Gastroesophageal sphincter (tissue), 3 donors: ENCODE measurements around the gene AP2B1.

Experiments
- POLR2A ChIP-seq, 2 donors: fragments of 450-650 bp; IDR thresholded peaks; one replicate each; pipeline ENCODE4 v1.6.1; 2017; ENCODE audit warnings: antibody characterized with exemption in 2 of 2, mild to moderate bottlenecking in 2 of 2, moderate library complexity in 1 of 2
- POLR2AphosphoS5 ChIP-seq: sonication (generic); formaldehyde crosslinking; IDR thresholded peaks from one replicate; pipeline ENCODE4 v1.6.1; 2017; ENCODE audit warnings: antibody characterized with exemption
- TF ChIP-seq, protein P1 (sequence below), 4 experiments: fragments of 200-600 bp in 2 of 4; fragments of 450-650 bp in 2 of 4; sonication (generic) in 1 of 4; IDR thresholded peaks; one replicate each; pipeline ENCODE4 v1.5.1; 2017 to 2019; ENCODE audit warnings: antibody characterized with exemption in 4 of 4, mild to moderate bottlenecking in 2 of 4, moderate library complexity in 2 of 4

DNA sequence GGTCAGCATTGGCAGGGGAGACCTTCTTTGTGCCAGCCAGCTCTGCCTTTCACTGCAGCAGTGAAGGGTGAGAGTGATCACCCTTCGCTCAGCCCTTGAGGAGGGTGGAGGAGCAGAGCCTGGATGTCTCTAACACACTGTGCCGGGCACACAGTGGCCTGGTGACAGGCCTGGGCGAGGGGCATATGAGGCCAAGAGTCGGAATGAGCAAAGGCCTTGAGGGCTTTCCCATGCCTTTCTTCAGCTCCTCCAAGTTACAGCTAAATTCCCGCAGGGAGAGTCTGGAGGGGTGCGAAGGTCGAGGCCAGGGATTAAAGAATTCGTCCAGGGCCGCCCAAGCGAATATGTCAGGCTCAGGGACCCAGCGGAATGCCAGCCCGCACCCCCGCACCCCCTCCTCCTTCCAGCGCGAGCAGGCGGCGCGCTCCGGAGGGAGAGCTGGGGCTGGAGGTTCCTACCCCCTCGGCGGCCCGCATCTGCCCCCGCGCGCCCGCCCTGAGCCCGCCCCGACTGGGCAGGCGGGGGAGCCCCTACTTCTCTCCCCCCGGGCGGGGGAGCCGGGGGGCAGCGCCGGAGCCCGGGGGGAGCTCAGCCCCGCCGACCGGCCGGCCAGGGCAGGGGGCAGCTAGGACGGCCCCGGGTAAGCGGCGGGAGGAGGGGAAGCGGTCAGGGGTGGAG, 144.3 kb downstream of the AP2B1 start, which contains the start of gene RASL10B:
- no peak for TF ChIP-seq POLR2A (IDR thresholded peaks at IDR 0.05)
- TF ChIP-seq POLR2AphosphoS5 = no peak
- TF ChIP-seq, protein P1, sequence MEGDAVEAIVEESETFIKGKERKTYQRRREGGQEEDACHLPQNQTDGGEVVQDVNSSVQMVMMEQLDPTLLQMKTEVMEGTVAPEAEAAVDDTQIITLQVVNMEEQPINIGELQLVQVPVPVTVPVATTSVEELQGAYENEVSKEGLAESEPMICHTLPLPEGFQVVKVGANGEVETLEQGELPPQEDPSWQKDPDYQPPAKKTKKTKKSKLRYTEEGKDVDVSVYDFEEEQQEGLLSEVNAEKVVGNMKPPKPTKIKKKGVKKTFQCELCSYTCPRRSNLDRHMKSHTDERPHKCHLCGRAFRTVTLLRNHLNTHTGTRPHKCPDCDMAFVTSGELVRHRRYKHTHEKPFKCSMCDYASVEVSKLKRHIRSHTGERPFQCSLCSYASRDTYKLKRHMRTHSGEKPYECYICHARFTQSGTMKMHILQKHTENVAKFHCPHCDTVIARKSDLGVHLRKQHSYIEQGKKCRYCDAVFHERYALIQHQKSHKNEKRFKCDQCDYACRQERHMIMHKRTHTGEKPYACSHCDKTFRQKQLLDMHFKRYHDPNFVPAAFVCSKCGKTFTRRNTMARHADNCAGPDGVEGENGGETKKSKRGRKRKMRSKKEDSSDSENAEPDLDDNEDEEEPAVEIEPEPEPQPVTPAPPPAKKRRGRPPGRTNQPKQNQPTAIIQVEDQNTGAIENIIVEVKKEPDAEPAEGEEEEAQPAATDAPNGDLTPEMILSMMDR (IDR thresholded peaks at IDR 0.05) = no peak
